Fibroblast of upper back skin (primary cell): ENCODE data around the gene TGM2.

ENCODE experiments used
- DNase-seq: peaks from one replicate; pipeline ENCODE4 v3.0.0-alpha.2; 2013

TGM2 gene

GRCh38 chr20:38141889-38142494 is 23.1 kb downstream of the TGM2 start:
- DNase-seq: no peak

- DNase-seq: no peak
Measured at GRCh38 chr20:38141204-38141888, 23.7 kb downstream of the TGM2 start.

GRCh38 chr20:38139977-38140753 is 24.9 kb downstream of the TGM2 start:
- peak; percentile 12 for DNase-seq

- DNase-seq: no peak
Measured at GRCh38 chr20:38139156-38139912, 25.7 kb downstream of the TGM2 start.

- DNase-seq: no peak
Measured at GRCh38 chr20:38138086-38138778, 26.8 kb downstream of the TGM2 start.

- DNase-seq: no peak
Measured at GRCh38 chr20:38137441-38138037, 27.5 kb downstream of the TGM2 start.

- DNase-seq: no peak
Measured at GRCh38 chr20:38136421-38137245, 28.4 kb downstream of the TGM2 start.

GRCh38 chr20:38135651-38136420 is 29.2 kb downstream of the TGM2 start:
- no peak for DNase-seq

GRCh38 chr20:38135271-38135650 is 29.8 kb downstream of the TGM2 start:
- no peak for DNase-seq

GRCh38 chr20:38134427-38135270 is 30.4 kb downstream of the TGM2 start:
- DNase-seq: peak; percentile 63

GRCh38 chr20:38133680-38134426 is 31.2 kb downstream of the TGM2 start:
- DNase-seq: no peak

GRCh38 chr20:38132910-38133501 is 32.1 kb downstream of the TGM2 start:
- DNase-seq: no peak

GRCh38 chr20:38132156-38132909 is 32.7 kb downstream of the TGM2 start:
- no peak for DNase-seq

GRCh38 chr20:38131588-38132121 is 33.4 kb downstream of the TGM2 start:
- no peak for DNase-seq

GRCh38 chr20:38130687-38131587 is 34.1 kb downstream of the TGM2 start:
- no peak for DNase-seq
